Calu3 (cell line): ENCODE data around the gene ASIC2. TPM values are rescaled to one million over a fixed set of nuclear protein-coding genes. Genes with fewer than 3 reads are reported as not detected.

Experiments used
- BruUV-seq: library from RNA; stranded (reverse); fragments of 400-500 nt; replicated peaks from 2 replicates; lab custom pipeline; 2021; lab: Mats Ljungman, UMichigan
- CTCF ChIA-PET: fragments of 300-600 bp; sonication (Branson Sonifier 250); formaldehyde crosslinking; loops from one replicate; lab custom pipeline; 2022; ENCODE audit warnings: antibody characterized with exemption; lab: Charles Lee
- DNase-seq: peaks from one replicate; pipeline ENCODE4 v3.0.0; 2022
- H3K27ac Mint-ChIP-seq: one replicate; pipeline ENCODE4 v1.8.0; 2022; ENCODE audit warnings: mixed read lengths; ENCODE audit not compliant: unreplicated experiment
- H3K27me3 Mint-ChIP-seq: one replicate; pipeline ENCODE4 v1.8.0; 2022; ENCODE audit warnings: mixed read lengths; ENCODE audit not compliant: unreplicated experiment
- H3K36me3 Mint-ChIP-seq: one replicate; pipeline ENCODE4 v1.8.0; 2022; ENCODE audit warnings: mild to moderate bottlenecking, moderate library complexity, mixed read lengths; ENCODE audit not compliant: insufficient read depth, unreplicated experiment
- H3K4me1 Mint-ChIP-seq: one replicate; pipeline ENCODE4 v1.8.0; 2022; ENCODE audit warnings: mild to moderate bottlenecking, low read depth, mixed read lengths; ENCODE audit not compliant: unreplicated experiment
- H3K4me3 Mint-ChIP-seq: one replicate; pipeline ENCODE4 v1.8.0; 2022; ENCODE audit warnings: mild to moderate bottlenecking, low read depth, moderate library complexity, mixed read lengths; ENCODE audit not compliant: unreplicated experiment
- H3K9me3 Mint-ChIP-seq: one replicate; pipeline ENCODE4 v1.8.0; 2022; ENCODE audit warnings: low read depth, mixed read lengths; ENCODE audit not compliant: unreplicated experiment
- CTCF ChIP-seq: fragments of 200-600 bp; IDR thresholded peaks from one replicate; pipeline ENCODE4 v1.8.0; 2022; ENCODE audit warnings: antibody characterized with exemption; ENCODE audit not compliant: unreplicated experiment
- intact Hi-C: fragments of 100-400 bp; cut with micrococcal nuclease; formaldehyde crosslinking; loops from one replicate; pipeline ENCODE4 v1.10.0; 2022; ENCODE audit not compliant: unreplicated experiment
- total RNA-seq: library from RNA; stranded (reverse); gene quantifications from 2 replicates; pipeline ENCODE4 v1.2.3, GENCODE V29; 2022

Gene ASIC2
- total RNA-seq, 1 experiment from 2014 or later = not detected

DNA sequence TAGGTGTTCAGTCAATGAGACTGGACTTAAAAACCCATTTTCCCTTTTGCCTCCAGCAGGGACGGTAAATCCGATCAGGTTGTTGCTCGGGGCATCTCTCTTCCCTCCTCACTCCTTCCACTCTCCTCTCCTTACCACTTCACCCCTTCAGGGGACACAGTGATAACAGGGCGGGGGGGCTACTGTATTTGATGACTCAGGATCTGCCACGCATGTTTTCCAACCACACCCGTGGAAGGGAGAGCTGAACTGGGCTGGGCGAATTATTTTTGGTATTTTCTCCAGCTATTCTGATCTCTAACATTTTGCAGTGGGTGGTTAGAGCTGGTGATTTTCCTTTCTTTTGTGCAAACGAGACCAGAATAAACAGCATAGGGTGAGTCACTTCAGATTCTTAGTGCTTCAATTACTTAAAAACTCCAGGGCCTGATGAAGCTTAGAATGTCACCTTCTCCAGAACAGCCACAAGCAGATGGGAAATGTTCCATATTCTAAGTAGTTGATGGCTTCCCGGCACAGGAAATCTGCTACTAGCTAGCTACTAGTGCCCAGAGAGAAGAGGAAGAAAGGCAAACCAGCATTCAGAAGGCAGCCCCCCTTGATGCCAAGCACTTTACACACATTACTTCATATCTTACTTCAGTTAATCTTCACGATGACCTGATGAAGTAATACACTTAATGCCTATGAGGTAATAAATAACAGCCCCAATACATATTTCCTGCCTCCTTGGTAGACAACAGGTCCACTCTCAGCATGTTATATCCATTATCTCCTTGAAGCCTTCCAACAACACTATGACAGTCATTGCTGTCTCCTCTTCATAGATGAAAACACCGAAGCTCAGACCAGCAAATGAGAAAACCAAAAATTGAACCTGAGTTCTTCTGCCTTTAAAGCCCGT, 74.1 kb downstream of the ASIC2 start:
- Mint-ChIP-seq H3K36me3 (no peaks in the 10 kb centered on the region), H3K27ac (no peak overlapping the region), H3K4me1 (no peaks in the 10 kb centered on the region), H3K4me3 (no peak overlapping the region), H3K9me3 (no peaks in the 10 kb centered on the region), H3K27me3 (peaks cover 47% of the 10 kb centered on the region)
- BruUV-seq = no TSS peak
- intact Hi-C loops = no loop called here
- CTCF ChIA-PET = no interaction called here
- no peak for TF ChIP-seq CTCF
- no peak for DNase-seq

DNA sequence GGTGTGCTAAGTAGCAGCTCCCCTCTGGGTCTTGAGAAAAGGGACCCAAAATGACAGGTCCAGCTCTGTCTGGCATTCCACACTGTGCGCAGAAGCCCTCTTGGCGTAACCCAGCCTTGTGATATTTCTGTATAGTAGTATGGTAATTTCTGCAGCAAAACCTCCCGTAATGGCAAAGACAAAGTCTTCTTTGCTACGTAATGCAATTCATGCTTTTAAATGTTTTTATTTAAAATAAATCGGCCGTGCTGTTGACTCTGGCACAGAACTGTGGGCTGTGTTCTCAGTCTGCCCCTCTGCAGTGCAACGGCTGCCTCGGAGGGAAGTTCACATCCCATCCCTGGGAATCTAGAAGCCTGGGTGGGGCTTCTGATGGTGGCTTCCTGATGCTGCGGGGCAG, 75.2 kb downstream of the ASIC2 start:
- no peak for TF ChIP-seq CTCF
- H3K4me3 Mint-ChIP-seq = no peak overlapping the region
- H3K36me3 Mint-ChIP-seq = no peaks in the 10 kb centered on the region
- no peak overlapping the region for H3K27ac Mint-ChIP-seq
- no peak for DNase-seq
- H3K9me3 Mint-ChIP-seq = no peaks in the 10 kb centered on the region
- intact Hi-C loops = no loop called here
- no peaks in the 10 kb centered on the region for H3K4me1 Mint-ChIP-seq
- H3K27me3 Mint-ChIP-seq = peaks cover 47% of the 10 kb centered on the region
- CTCF ChIA-PET = no interaction called here
- no TSS peak for BruUV-seq

- no peak for DNase-seq
- no peaks in the 10 kb centered on the region for H3K36me3 Mint-ChIP-seq
- peaks cover 65% of the 10 kb centered on the region for H3K27me3 Mint-ChIP-seq
- TF ChIP-seq CTCF = no peak
- no peak overlapping the region for H3K27ac Mint-ChIP-seq
- no TSS peak for BruUV-seq
- H3K9me3 Mint-ChIP-seq = no peaks in the 10 kb centered on the region
- intact Hi-C loops = no loop called here
- CTCF ChIA-PET = no interaction called here
- H3K4me3 Mint-ChIP-seq = no peak overlapping the region
- no peaks in the 10 kb centered on the region for H3K4me1 Mint-ChIP-seq
Observed at GRCh38 chr17:33214996-33215395, 78.1 kb downstream of the ASIC2 start.

GRCh38 chr17:33210285-33210684, 82.8 kb downstream of the ASIC2 start:
- CTCF ChIA-PET = no interaction called here
- intact Hi-C loops = no loop called here
- no TSS peak for BruUV-seq
- H3K4me3 Mint-ChIP-seq = no peak overlapping the region
- no peak for TF ChIP-seq CTCF
- no peaks in the 10 kb centered on the region for H3K4me1 Mint-ChIP-seq
- no peaks in the 10 kb centered on the region for H3K9me3 Mint-ChIP-seq
- H3K36me3 Mint-ChIP-seq = no peaks in the 10 kb centered on the region
- no peak for DNase-seq
- no peak overlapping the region for H3K27ac Mint-ChIP-seq
- H3K27me3 Mint-ChIP-seq = peaks cover 69% of the 10 kb centered on the region
